ENCODE data around the gene MADD. TPM values are rescaled to one million over a fixed set of nuclear protein-coding genes. Genes with fewer than 3 reads are reported as not detected.

Gene MADD
- total RNA-seq, 2 experiments from 2014 or later = 55.7 to 61.2 TPM

- DNase-seq (no peak), ATAC-seq (no peak)
- POLR2A ChIA-PET = no interaction called here
- TF ChIP-seq, protein P1, sequence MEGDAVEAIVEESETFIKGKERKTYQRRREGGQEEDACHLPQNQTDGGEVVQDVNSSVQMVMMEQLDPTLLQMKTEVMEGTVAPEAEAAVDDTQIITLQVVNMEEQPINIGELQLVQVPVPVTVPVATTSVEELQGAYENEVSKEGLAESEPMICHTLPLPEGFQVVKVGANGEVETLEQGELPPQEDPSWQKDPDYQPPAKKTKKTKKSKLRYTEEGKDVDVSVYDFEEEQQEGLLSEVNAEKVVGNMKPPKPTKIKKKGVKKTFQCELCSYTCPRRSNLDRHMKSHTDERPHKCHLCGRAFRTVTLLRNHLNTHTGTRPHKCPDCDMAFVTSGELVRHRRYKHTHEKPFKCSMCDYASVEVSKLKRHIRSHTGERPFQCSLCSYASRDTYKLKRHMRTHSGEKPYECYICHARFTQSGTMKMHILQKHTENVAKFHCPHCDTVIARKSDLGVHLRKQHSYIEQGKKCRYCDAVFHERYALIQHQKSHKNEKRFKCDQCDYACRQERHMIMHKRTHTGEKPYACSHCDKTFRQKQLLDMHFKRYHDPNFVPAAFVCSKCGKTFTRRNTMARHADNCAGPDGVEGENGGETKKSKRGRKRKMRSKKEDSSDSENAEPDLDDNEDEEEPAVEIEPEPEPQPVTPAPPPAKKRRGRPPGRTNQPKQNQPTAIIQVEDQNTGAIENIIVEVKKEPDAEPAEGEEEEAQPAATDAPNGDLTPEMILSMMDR (IDR thresholded peaks at IDR 0.05) = no peak
- H3K27me3 Mint-ChIP-seq = peaks cover 2% of the 10 kb centered on the region
- no peaks in the 10 kb centered on the region for H3K9me3 Mint-ChIP-seq
- no peak overlapping the region for H3K4me3 Mint-ChIP-seq
- peaks cover 16% of the 10 kb centered on the region for H3K4me1 Mint-ChIP-seq (ENCODE audit: low read depth)
- intact Hi-C loops (cut with micrococcal nuclease) = no loop called here
- CTCF ChIA-PET = no interaction called here
- no peak overlapping the region for H3K27ac Mint-ChIP-seq
- no peaks in the 10 kb centered on the region for H3K36me3 Mint-ChIP-seq (ENCODE audit: low read depth)
These were observed 96.1 kb downstream of the MADD start for GRCh38 chr11:47366020-47366490.

GRCh38 chr11:47369676-47370075 is 99.7 kb downstream of the MADD start:
- Mint-ChIP-seq H3K4me3 (no peak overlapping the region), H3K27me3 (peaks cover 2% of the 10 kb centered on the region), H3K36me3 (ENCODE audit: low read depth) (no peaks in the 10 kb centered on the region), H3K4me1 (ENCODE audit: low read depth) (peaks cover 22% of the 10 kb centered on the region), H3K27ac (peak overlapping the region; percentile 21), H3K9me3 (no peaks in the 10 kb centered on the region)
- intact Hi-C loops (cut with micrococcal nuclease) = loop anchor here (5.0 kb wide), 1 partner anchor 483 kb away; no protein-coding TSS in a partner anchor
- ATAC-seq = peak; percentile 25
- ChIA-PET POLR2A (interaction anchor here (1.0 kb wide), 1 partner anchor 135 kb away, joined by 3 read pairs; no protein-coding TSS in a partner anchor), CTCF (interaction anchor here (0.6 to 6.1 kb wide), 3 partner anchors 40 to 1130 kb away, joined by 3 to 108 read pairs (median 3); partner anchors contain the start of gene SLC39A13)
- TF ChIP-seq, protein P1 (IDR thresholded peaks at IDR 0.05) = no peak
- peak; percentile 68 for DNase-seq

DNA sequence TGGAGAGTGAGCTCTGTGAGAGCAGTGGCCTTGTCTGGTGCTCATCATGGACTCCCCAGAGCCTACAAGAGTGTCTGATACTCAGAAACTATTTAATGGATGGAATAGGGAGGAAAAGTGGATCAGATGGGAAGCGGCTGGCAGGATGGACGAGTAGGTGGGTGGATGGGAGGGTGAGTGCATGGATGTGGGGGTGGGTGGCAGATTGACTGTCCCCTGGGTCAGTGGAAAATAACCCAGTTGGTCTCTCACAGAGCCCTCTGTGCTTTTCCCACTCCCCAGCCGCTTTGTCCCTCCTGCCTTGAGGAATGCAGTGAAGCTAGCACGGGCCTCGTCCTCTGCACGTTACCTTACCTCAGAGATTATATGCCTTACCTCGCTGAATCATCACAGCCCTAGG is 102.5 kb downstream of the MADD start:
- Mint-ChIP-seq H3K27ac (no peak overlapping the region), H3K4me1 (ENCODE audit: low read depth) (peaks cover 22% of the 10 kb centered on the region), H3K36me3 (ENCODE audit: low read depth) (no peaks in the 10 kb centered on the region), H3K9me3 (no peaks in the 10 kb centered on the region), H3K4me3 (no peak overlapping the region), H3K27me3 (no peaks in the 10 kb centered on the region)
- no peak for DNase-seq
- POLR2A ChIA-PET = no interaction called here
- TF ChIP-seq, protein P1 (IDR thresholded peaks at IDR 0.05) = no peak
- no peak for ATAC-seq
- intact Hi-C loops (cut with micrococcal nuclease) = loop anchor here (2.0 to 5.0 kb wide), 2 partner anchors 36 to 480 kb away; partner anchors contain the start of gene SLC39A13
- CTCF ChIA-PET = interaction anchor here (1.7 to 6.1 kb wide), 7 partner anchors 13 to 99 kb away, joined by 3 to 108 read pairs (median 23); partner anchors contain the start of gene SLC39A13

GRCh38 chr11:47373876-47374719 is 104.2 kb downstream of the MADD start:
- TF ChIP-seq, protein P1 (IDR thresholded peaks at IDR 0.05) = peak; percentile 95
- no peak overlapping the region for H3K27ac Mint-ChIP-seq
- ATAC-seq (peak; percentile 89), DNase-seq (peak; percentile 89)
- no peak overlapping the region for H3K4me3 Mint-ChIP-seq
- ChIA-PET CTCF (interaction anchor here (0.6 to 6.1 kb wide), 53 partner anchors 9 to 481 kb away, joined by 3 to 108 read pairs (median 4); partner anchors contain the start of genes ACP2, AGBL2, C1QTNF4 and PSMC3), POLR2A (interaction anchor here (0.8 to 1.7 kb wide), 4 partner anchors 14 to 37 kb away, joined by 4 to 5 read pairs (median 4); no protein-coding TSS in a partner anchor)
- intact Hi-C loops (cut with micrococcal nuclease) = loop anchor here (2.0 to 5.0 kb wide), 2 partner anchors 35 to 478 kb away; partner anchors contain the start of gene SLC39A13
- peaks cover 20% of the 10 kb centered on the region for H3K4me1 Mint-ChIP-seq (ENCODE audit: low read depth)
- H3K27me3 Mint-ChIP-seq = no peaks in the 10 kb centered on the region
- no peaks in the 10 kb centered on the region for H3K36me3 Mint-ChIP-seq (ENCODE audit: low read depth)
- H3K9me3 Mint-ChIP-seq = no peaks in the 10 kb centered on the region

Measured in activated CD8-positive, alpha-beta T cell treated with anti-CD3 and anti-CD28 coated beads for 36 hours (primary cell).